HEK293T (cell line): ENCODE measurements around the gene RIOK3.

Experiments
- ARNT ChIP-seq: fragments of 450-650 bp; IDR thresholded peaks from 2 replicates; pipeline ENCODE4 v1.6.1; 2017; ENCODE audit warnings: mild to moderate bottlenecking
- BHLHE40 ChIP-seq: fragments of 450-650 bp; IDR thresholded peaks from 2 replicates; pipeline ENCODE4 v1.6.1; 2016; ENCODE audit warnings: mild to moderate bottlenecking, moderate library complexity, borderline replicate concordance
- HDGF ChIP-seq: fragments of 450-650 bp; IDR thresholded peaks from 2 replicates; pipeline ENCODE4 v1.6.1; 2017; ENCODE audit warnings: antibody characterized with exemption, borderline replicate concordance
- L3MBTL2 ChIP-seq: fragments of 450-650 bp; conservative IDR thresholded peaks from 2 replicates; pipeline ENCODE4 v1.6.1; 2016; ENCODE audit warnings: mild to moderate bottlenecking
- SP1 ChIP-seq: fragments of 450-650 bp; IDR thresholded peaks from 2 replicates; pipeline ENCODE4 v1.6.1; 2017
- SUZ12 ChIP-seq: fragments of 450-650 bp; IDR thresholded peaks from 2 replicates; pipeline ENCODE4 v1.6.1; 2016; ENCODE audit warnings: mild to moderate bottlenecking

- TF ChIP-seq BHLHE40 (no peak), SUZ12 (no peak), ARNT (no peak), SP1 (no peak), HDGF (no peak), L3MBTL2 (no peak)
Observed at GRCh38 chr18:23412351-23412964, 40.6 kb upstream of the RIOK3 start.
